OCI-M2 (cell line): Measurements from ENCODE around the gene HUNK.

Experiments
- DNase-seq: peaks from one replicate; lab custom pipeline; 2025; ENCODE audit not compliant: unreplicated experiment; lab: John Stamatoyannopoulos, UW

Gene HUNK

DNA sequence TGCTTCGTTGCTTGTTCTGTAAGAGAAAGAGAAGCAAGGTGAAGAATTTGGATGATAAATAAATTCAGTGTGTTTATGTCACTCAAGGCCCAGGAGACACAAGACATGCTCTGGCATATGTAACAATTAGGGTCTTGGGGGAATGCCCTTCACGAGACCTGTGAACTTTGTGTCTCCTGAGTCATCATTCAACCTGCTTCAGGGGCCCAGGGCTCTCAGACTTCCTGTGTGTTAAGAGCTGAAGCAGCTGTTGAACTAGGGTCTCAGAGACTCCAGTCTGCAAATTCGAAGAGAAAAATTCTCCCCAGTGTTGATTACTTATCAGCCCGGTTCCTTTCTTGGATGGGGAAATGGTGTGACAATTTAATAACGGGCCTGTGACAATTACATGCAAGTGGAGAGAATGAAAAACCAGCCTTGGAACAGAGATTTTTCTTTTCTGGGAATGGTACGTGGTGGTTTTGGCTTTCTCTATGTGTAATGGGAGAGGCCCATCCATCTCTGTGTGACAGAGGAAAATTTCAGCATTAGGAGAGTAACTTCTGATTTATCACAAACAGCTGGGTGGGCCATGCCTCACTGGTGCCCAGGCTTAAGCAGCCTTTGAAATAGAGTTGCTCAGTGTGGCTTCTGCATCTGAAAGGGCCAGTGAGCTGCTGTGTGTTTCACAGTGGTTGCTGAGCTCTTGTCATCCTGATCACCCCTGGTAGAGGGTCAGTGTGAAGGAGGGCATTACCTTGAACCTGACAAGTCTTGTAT is 22.4 kb downstream of the HUNK start:
- no peak for DNase-seq

DNA sequence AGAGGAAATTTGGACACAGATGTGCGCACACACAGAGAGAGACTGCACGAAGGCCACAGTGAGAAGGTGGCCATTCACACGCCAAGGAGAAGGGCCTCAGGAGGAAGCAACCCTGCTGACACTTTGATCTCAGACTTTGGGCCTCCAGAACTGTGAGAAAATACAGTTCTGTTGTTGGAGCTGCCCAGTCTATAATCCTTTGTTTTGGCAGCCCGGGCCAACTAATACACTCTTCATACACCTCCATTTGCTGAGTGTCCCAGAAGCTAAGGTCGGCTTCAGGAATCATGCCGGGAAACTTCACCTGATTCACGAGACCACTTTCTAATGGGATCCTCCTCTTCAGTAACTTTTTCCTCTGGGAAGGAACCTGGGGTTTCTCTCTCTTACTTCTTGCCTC is 23.2 kb downstream of the HUNK start:
- DNase-seq, result no peak

DNA sequence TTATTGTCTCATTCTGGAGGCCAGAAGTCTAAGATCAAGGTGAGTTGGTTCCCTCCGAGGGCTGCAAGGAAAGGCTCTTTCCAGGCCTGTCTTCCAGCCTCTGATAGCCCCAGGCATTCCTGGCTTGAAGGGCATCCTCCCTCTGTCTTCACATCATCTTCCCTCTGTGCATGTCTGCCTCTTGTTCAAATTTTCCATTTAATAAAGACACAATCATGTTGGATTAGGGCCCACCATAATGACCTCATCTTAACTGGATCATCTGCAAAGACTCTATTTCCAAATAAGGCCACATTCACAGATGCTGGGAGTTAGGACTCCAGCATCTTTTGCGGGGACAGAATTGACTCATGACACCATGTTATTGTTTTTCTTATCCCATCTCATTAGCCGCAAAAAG is 24.5 kb downstream of the HUNK start:
- DNase-seq, result no peak

DNA sequence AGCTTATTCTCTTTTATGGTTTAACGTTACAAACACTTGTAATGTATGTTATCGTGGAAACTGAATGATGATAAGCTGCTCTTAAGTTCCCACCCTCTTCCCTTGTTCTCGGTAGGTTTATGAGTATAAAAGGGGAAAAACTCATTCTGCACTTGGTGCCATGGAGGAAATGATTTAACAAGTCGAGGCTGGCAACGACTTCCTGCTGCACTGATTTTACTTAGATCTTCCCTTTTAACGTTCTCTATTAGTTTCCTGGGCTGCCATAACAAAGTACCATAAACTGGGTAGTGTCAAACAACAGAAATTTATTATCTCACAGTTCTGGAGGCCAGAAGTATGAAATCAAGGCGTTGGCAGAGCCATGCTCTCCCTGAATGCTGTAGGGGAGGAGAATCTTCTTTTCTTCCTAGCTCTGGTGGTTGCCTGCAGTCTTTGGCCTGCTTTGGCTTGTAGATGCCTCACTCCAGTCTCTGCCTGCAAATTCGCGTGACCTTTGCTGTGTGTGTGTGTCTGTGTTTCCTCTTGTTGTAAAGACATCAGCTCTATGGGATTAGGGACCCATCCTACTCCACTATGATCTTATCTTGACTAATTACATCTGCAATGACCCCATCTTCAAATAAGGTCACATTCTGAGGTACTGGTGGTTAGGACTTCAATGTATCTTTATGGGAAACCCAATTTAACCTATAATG is 26.3 kb downstream of the HUNK start:
- no peak for DNase-seq

DNA sequence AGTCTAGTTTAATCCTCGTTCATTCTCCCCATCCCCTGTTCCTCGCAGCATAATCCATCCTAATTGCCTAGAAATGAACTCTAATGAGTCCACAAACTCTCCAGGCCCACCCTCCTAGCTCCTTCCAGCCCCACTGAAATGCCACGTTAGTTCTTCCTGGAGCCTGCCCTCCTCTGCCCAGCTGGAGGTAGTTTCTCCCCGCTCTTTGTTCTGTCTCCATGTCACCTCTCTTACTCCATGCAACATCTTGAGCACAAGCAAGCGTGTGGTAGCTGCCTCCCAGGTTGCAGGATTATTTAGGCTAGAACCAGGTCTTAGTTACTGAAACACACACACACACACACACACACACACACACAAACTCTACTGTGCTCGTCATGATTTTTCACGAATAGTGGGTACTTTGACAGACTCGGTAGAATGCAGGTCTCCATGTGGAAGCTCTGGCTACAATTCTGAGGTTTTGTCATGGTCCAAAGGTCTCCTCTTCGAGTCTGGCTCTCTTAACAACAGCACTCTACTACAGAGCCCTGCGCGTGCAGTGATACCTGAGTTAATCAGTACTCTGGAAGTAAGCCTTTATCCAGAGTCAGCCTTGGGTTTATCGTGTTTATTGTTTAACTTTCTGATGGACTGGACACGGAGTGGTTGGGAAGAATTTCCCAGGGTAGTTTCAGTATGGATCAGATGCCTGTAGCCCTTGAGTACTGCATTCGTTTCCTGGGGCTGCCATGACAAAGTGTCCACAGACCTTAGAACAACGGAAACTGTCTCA is 27.5 kb downstream of the HUNK start:
- DNase-seq, result no peak

DNA sequence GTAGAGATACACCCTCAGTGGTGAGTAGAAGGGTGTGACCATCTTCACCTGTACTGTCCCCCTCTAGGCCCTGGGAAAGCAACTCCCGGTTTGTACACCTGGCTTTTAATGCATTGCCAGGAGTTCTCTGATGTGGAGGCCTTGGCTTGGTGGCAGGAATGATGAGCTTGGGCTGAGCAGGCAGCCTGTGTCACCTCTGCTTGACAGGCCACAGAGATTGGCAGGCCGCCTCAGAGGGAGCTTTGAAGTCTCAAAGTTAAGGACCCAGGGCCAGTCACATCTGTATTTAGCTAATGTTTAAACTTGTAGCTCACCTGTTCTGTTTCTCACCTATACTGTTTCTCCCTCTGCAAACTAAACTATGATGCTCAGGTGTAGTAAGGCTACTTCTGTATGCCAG is 28.5 kb downstream of the HUNK start:
- DNase-seq, result no peak

DNA sequence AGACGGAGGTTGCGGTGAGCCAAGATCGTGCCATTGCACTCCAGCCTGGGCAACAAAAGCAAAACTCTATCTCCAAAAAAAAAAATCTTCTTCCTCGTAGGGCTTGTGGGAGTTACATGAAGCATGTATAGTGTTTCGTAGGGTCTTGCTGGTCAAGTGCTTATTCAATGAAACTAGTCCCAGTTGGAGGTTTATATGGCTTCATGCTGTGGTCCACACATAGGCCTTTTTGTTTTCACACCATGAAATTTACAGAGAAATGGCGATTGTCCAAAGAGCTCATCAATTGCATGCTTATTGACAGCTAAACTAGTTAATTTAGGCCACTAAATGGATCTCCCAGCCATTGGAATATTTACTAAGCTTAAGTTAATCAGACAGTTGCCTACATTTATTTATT is 29.6 kb downstream of the HUNK start:
- DNase-seq, result no peak

DNA sequence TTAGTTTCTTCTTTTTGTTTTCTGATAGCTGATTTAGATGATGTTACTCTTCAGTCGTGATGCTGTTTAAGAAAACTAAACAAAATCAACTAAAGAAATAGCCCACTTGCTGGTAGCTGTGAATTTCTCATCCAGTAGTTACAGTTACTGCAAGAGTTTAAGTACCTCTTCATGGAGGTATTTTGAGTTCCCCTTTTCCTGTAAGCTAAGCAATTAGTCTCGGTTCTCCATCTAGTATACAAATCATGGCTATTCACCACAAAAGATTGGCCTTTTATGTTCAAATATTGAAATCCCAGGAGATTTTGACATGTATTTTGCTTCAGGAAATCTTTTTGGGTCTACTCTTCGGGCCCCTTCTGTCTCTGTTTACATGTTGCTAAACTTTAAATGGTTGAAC is 31.1 kb downstream of the HUNK start:
- no peak for DNase-seq

DNA sequence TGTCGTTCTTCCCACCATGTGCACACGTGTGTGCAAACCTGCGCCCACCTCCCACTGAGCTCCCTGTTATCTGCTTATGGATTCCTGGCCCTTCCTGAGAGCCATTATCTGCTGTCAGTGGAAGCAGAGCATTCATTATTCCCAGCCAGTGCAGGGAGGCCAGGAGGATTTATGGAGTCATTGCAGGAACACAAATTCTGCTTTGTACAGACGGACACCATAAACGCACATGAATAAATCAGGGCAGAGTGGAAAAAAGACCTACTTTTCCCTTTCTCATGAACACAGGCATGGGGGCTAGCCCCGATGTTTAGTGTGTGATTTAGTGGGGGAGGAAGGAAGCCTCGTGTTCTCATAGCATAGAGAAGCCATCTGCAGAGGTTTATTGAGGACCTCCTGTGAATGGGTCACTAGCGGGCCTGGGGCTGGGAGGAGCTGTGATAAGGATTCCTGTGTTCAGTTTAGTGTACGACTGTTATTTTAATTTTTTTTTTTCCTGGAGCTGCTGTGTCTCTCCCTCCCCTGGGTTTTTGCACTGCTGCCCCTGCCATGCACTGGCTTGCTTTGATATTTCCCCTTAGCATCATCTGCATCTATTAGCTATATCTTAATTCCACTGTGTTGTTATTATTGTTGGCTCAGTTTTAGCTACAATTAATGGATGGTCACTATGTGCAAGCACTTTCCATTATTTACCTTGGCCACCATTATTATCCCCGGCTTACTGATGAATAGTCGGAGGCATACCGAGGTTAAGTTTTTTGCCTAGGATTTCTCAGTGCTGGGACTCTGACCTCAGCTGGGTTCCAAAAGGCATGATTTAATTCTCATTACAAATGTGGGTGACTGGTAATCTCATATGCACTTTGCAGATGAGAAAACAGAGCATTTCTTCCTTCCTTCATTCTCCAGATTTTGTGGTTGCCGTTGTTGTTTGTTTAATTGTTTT is 33.0 kb downstream of the HUNK start:
- no peak for DNase-seq

DNA sequence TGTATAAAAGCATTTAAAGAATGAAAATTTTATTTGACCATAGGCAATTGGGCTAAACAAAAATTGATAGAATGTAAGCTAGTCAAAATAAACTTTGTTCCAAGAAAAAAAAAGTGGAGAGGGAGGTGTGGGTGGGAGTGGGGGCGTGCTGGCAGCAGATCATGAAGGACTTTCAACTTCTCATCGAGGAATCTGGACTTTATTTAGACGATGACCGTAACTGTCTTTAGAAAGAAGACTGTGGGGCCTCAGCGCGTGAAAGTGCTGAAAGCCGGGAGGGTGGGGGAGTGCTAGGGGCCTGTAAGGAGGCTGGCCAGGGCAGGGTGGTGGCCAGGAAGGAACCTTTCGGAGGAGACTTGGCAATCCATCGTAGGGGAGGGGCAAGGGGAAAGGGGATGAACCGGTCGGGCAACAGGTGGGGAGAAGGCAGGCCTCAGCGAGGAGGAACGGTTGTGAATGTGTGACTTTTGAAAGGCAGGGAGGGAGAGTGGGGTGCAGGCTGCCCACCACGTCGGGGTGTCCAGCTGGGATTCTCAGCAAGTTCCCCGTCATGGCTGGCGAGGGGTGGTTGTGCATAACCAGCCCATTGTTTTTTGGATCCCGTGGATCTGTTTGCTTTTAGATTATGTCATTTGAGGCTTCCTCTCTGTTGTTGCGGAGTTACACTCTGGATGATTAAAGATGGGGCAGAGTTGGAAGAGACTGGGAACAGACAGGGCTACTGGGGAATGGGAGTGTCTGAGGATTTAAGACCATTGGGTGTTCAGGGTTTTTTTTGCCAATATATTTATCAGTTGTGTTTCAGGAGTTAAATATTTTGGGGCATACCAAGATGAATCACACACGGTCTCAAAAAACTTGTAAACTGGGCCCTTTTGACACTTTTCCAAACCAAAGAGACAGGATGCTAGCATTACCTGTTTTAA is 35.5 kb downstream of the HUNK start:
- no peak for DNase-seq

DNA sequence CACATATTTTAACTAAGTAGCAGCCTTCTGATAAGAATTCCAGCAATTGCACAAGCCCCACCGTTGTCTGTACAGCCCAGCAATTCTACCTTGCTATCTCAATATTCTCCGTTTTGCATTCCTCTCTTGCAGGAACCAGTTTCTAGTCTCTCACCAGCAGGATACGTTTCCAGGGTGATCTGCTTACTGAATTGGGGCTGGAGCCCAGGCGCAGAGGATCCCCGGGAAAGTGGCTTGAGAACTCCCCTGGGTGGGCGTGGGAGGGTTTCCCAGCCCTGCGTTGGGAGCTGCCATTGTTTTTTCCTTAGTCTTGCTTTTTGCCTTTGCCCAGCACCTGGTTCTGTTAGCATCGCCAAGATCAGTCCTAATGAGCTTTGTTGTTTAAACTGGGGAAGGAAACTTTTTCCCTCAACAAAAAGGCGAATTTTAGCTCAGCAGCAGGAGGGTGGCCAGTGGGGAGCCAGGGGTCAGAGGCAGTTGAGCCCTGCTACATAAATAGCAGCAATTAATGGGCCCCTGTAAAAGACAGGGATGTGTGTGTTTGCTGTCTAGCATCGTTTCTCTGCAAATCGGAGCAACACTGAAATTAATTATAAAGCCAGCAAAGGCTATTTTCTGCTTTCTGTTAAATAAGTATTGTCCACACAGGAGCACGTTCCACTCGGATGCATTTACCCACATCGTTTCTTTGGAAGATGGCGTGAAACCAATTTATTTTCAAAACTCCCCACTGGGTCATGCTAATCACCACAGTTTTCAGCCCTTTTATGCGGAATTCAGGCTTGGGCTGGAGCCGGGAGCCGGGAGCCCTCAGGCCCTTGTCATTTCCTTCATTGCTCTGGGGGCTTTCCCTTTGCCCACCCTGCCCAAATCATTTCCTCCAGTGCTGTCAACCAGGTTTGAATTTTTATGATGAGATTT is 36.6 kb downstream of the HUNK start:
- DNase-seq, result no peak

DNA sequence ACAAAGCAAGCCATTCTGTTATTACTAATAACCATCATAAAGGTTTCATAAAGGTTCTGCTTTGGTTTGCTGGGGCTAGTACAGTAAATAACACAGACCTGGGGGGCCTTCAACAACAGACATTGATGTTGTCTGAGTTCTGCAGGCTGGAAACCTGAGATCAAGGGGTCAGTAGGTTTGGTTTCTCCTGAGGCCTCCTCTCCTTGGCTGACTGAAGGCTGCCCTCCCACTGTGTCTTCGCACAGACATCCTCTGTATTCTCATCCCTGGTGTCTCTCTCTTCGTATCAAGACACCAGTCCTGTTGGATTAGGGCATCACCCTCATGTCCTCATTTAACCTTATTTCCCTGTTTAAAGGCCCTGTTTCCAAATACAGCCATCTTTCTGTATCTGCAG is 37.3 kb downstream of the HUNK start:
- DNase-seq, result no peak

DNA sequence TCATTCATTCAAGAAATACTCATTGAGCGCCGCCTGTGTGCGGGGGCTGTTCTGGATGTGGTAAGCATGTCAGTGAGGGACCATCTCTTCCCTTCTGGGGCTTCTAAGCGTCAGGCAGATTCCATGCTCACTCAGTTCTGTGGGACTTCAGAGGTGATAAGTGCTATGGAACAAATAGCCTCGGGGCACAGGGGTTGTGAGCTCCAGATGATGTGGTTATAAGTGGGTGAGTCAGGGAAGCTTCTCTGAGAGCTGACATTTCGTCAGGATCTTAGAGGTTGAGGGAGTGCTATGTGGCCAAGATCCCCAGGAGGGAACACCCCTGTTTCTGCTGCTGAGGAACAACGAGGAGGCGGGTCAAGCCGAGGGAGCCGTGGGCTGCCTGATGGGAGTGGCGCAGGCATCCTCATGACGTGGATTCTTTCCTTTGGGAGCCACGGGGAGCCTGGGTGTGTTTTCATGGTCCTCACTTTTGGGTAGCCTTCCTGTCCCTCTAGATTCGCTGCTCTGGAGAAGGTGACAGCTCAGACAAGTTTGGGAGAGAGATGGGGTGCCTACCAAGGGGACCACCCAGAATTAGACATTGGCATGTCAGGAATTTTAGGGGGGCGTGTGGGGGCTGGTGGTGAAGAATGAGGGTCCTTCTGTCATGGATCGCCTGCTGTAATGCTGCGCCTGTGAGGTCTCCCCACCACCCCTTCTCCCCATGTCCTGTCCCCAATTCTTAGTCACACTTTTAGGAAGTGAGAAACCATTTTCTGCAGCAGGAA is 38.5 kb downstream of the HUNK start:
- DNase-seq, result no peak

DNA sequence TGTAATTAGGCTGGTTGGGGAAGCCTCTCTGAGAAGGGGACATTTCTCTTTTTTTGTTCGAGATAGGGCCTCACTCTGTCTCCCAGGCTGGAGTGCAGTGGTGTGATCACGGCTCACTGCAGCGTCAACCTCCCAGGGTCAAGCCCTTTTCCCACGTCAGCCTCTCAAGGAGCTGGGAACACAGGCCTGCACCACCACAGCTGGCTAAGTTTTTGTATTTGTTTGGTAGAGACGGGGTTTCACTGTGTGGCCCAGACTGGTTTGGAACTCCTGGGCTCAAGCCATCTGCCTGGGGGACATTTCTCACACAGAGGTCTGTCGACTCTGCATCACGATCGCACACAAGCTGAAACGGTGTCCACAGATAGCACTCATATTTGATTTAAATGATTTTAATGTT is 39.7 kb downstream of the HUNK start:
- DNase-seq, result no peak

DNA sequence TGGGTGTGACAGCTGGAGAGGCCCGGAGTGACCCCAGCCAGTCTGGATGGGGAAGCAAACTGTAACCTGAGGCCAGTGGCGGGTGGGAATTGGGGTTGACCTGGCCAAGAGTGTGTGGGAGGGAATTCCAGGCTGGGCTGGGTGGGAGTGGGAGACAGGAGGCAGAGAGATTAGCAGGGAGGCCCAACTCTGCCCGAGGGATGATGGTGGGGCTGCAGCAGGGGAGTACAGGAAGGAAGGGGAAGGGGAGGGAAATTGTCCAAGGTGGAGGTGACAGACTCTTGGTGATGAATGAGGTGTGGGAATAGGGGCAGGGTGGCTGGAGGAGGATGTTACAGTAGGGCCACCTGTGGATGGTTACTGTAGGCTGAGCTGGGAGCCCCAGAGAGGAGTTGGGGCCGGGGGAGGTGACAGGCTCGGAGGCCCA is 40.4 kb downstream of the HUNK start:
- no peak for DNase-seq

DNA sequence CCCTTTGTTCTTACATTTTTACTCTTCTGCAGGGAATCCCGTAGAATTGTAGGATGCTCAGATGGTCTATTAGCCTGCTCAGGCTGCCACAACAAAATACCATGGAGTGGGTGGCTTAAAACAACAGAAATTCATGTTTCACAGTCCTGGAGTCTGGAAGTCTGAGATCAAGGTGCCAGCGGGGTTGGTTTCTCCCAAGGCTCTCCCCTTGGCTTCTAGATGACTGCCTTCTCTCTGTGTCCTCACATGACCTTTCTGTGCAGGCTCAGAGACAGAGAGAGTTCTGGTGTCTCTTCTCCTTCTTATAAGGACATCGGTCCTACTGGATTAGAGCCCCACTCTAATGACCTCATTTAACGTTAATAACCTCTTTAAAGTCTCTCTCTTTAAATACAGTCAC is 41.7 kb downstream of the HUNK start:
- DNase-seq, result no peak

DNA sequence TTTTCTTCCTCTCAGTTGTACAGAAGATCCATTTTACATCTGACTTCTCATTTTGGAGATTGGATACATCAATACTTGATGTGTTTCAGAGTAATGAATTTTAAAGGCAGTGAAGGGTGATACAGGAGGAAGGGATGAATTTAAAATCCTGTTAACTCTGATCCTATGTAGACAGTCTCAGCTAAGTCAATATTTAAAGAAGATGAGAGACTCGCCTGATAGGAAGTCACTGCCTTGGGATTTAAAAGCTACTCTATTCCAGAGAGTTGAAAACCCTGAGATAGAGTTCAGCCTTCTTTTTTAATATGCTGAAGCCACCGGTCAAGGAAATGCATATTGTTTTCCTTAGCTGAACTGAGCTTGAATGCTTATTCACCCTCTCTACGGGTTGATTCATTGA is 42.7 kb downstream of the HUNK start:
- no peak for DNase-seq

DNA sequence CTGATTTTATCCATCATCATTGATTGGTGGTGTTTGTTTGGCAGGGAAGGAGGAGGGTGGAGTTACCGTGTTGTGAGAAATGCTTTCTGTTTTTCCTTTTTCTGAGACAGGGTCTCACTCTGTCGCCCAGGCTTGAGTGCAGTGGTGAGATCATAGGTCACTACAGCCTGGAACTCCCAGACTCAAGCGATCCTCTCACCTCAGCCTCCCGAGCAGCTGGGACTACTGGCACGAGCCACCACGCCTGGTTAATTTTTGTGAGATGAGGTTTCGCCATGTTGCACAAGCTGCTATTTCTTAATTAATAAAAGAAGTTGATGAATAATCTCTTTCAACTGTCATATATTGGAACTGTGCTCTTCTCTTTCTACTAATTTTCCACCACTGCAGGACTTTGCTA is 44.3 kb downstream of the HUNK start:
- no peak for DNase-seq
